Activated T-cell treated with anti-CD3 and anti-CD28 coated beads for 48 hours (primary cell): ENCODE measurements around the gene SNRNP25.
"Not testable (repeated sequence)": the region's sequence is repeated elsewhere in the genome, so short reads cannot be mapped to it uniquely, and the experiment has no call there.

Experiments
- DNase-seq: peaks from one replicate; pipeline ENCODE4 v3.0.0-alpha.2; 2020; ENCODE audit warnings: low read depth

Gene SNRNP25

GRCh38 chr16:42069-42457, 11.6 kb upstream of the SNRNP25 start:
- no peak for DNase-seq

- no peak for DNase-seq
Measured at GRCh38 chr16:42691-43090, 10.9 kb upstream of the SNRNP25 start.

GRCh38 chr16:43294-43693, 10.3 kb upstream of the SNRNP25 start:
- no peak for DNase-seq

- DNase-seq, result no peak
Measured at GRCh38 chr16:44655-45054, 9.0 kb upstream of the SNRNP25 start.

GRCh38 chr16:45454-45853, 8.2 kb upstream of the SNRNP25 start:
- no peak for DNase-seq

GRCh38 chr16:46510-46909, 7.1 kb upstream of the SNRNP25 start:
- DNase-seq, result not testable (repeated sequence)

- DNase-seq, result no peak
Measured at GRCh38 chr16:47234-47633, 6.4 kb upstream of the SNRNP25 start.

GRCh38 chr16:50769-51591, 2.6 kb upstream of the SNRNP25 start:
- no peak for DNase-seq

- no peak for DNase-seq
Measured at GRCh38 chr16:54237-54581, 581 bp downstream of the SNRNP25 start.

GRCh38 chr16:55571-56136, 2.0 kb downstream of the SNRNP25 start:
- DNase-seq, result no peak

GRCh38 chr16:56231-56927, 2.8 kb downstream of the SNRNP25 start:
- no peak for DNase-seq

GRCh38 chr16:57711-58110, 4.1 kb downstream of the SNRNP25 start:
- DNase-seq, result no peak

- no peak for DNase-seq
Measured at GRCh38 chr16:58491-59439, 5.1 kb downstream of the SNRNP25 start.

GRCh38 chr16:59440-60059, 5.9 kb downstream of the SNRNP25 start:
- DNase-seq, result no peak

- DNase-seq, result no peak
Measured at GRCh38 chr16:60166-60565, 6.5 kb downstream of the SNRNP25 start.

- no peak for DNase-seq
Measured at GRCh38 chr16:60929-61878, 7.6 kb downstream of the SNRNP25 start.

GRCh38 chr16:61879-62281, 8.3 kb downstream of the SNRNP25 start:
- DNase-seq, result no peak

GRCh38 chr16:62283-62967, 8.8 kb downstream of the SNRNP25 start:
- no peak for DNase-seq

GRCh38 chr16:62968-63391, 9.4 kb downstream of the SNRNP25 start:
- no peak for DNase-seq

- no peak for DNase-seq
Measured at GRCh38 chr16:63466-63865, 9.8 kb downstream of the SNRNP25 start.
